GM12864 (cell line): ENCODE results near the gene SRRT.

ENCODE experiments used
- DNase-seq: peaks from one replicate; pipeline ENCODE4 v3.0.0-alpha.2; 2011; ENCODE audit warnings: low read depth
- H3K4me3 ChIP-seq: 2 replicates; pipeline ENCODE4 v1.5.1; 2011; ENCODE audit warnings: mild to moderate bottlenecking, low read depth, low read length, control low read depth
- TF ChIP-seq, protein P1 (sequence below): IDR thresholded peaks from 2 replicates; pipeline ENCODE4 v1.5.1; 2011; ENCODE audit warnings: low read depth, mild to moderate bottlenecking, moderate library complexity, low read length, control low read depth, inconsistent platforms; ENCODE audit errors: missing control alignments

The SRRT gene

DNA sequence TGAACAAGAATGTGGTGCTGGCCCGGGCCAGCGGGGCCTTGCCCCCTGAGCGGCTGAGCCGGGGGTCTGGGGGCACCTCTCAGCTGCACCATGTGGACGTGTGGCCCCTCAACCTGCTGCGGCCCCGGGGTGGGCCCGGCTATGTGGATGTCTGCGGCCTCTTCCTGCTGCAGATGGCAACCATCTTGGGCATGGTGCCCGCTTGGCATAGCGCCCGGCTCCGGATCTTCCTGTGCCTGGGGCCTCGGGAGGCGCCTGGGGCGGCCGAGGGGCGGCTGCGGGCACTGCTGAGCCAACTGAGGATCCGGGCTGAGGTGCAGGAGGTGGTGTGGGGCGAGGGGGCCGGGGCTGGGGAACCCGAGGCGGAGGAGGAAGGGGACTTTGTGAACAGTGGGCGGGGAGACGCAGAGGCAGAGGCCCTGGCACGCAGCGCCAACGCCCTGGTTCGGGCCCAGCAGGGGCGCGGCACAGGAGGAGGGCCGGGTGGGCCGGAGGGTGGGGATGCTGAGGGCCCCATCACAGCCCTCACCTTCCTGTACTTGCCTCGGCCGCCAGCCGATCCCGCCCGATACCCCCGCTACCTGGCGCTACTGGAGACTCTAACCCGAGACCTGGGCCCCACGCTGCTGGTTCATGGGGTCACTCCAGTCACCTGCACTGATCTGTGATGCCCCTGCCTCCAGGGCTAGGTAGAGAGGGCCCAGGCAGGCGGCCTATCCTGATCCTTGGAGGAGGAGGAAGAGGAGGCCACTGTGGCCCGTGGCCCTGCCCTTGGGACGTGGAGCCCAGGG lies 8.8 kb upstream of the SRRT start:
- H3K4me3 ChIP-seq: no peak overlapping the region
- TF ChIP-seq, protein P1, sequence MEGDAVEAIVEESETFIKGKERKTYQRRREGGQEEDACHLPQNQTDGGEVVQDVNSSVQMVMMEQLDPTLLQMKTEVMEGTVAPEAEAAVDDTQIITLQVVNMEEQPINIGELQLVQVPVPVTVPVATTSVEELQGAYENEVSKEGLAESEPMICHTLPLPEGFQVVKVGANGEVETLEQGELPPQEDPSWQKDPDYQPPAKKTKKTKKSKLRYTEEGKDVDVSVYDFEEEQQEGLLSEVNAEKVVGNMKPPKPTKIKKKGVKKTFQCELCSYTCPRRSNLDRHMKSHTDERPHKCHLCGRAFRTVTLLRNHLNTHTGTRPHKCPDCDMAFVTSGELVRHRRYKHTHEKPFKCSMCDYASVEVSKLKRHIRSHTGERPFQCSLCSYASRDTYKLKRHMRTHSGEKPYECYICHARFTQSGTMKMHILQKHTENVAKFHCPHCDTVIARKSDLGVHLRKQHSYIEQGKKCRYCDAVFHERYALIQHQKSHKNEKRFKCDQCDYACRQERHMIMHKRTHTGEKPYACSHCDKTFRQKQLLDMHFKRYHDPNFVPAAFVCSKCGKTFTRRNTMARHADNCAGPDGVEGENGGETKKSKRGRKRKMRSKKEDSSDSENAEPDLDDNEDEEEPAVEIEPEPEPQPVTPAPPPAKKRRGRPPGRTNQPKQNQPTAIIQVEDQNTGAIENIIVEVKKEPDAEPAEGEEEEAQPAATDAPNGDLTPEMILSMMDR: no peak
- DNase-seq: no peak

DNA sequence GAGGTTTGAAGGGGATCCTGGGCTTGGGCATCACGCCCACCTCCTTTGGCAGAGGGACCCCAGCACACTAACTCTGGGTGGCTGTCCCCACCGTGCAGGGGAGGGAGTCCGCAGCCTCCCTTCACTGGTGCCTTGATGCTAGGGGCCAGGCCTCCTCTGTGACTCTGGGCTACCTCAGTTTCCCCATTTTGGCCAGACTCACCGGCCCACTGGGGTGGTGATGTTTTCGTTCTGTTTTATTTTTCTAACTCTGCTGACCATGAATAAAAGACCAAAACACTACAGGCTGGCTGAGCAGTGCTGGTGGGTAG lies 8.2 kb upstream of the SRRT start:
- peak overlapping the region; percentile 81 for H3K4me3 ChIP-seq
- TF ChIP-seq, protein P1: no peak
- no peak for DNase-seq

DNA sequence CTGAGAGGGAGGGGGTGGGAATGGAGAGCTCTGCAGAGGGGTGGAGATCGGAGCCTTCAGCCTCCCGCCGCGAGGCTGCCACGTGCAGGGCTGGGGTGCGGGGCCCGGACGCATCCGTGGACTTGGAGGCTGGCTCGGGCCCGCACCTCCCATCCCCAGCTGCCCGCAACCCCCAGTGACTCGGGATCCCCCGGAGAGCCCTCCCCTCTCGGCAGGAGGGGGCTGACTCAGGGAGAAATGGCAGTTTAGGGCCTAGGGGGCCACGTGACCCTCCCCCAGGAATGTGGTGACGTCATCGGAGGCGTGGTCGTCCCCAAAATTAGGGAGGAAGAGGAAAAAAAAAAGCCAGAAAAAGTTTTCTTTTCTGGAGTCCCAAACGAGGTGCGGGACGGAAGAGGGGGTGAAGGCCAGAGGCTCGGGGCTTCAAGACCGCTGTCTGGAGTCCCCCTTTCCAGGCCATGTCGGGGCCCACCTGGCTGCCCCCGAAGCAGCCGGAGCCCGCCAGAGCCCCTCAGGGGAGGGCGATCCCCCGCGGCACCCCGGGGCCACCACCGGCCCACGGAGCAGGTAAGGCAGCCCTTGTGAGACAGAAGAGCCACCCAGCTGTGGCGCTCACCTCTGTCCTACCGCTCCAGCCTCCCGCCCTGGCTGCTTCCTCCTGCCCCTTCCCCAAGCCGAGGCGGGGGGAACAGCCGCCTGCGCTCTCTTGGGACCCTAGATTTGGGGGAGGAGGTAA lies 7.7 kb upstream of the SRRT start, which contains the start of gene TRIP6:
TRIP6 (plus strand) TSS at position 348 of the 736 bp plus-strand sequence; CDS start at position 459, 111 bp downstream.
- TF ChIP-seq, protein P1: no peak
- H3K4me3 ChIP-seq: peak within 1 kb of the TSS; percentile 81
- DNase-seq: no peak

DNA sequence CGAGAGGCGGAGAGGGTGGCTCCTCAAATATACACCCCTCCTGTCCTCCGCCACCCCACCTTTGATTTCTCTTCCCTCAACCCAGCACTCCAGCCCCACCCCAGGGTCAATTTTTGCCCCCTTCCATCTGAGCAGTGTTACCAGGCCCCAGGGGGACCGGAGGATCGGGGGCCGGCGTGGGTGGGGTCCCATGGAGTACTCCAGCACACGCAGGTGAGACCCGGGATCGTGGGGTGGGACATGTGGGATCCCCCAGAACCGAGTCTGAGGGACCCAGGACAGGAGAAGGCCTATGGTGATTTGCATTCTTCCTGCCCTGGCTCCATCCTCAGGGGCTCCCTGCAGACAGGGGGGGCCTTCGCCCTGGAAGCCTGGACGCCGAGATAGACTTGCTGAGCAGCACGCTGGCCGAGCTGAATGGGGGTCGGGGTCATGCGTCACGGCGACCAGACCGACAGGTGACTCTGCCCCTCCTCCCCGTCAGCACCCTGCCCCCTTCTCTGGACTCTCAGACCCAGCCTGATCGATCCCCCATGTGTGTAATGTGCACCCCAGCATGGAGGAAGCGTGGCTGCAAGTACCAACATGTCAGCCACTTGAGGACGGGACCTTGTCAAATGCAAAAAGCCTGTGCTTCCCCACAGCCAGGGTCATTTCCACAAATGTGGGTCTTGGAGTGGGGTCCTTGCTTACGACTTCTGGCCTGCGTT lies 7.0 kb upstream of the SRRT start:
- no peak for DNase-seq
- TF ChIP-seq, protein P1: no peak
- peak overlapping the region; percentile 81 for H3K4me3 ChIP-seq

DNA sequence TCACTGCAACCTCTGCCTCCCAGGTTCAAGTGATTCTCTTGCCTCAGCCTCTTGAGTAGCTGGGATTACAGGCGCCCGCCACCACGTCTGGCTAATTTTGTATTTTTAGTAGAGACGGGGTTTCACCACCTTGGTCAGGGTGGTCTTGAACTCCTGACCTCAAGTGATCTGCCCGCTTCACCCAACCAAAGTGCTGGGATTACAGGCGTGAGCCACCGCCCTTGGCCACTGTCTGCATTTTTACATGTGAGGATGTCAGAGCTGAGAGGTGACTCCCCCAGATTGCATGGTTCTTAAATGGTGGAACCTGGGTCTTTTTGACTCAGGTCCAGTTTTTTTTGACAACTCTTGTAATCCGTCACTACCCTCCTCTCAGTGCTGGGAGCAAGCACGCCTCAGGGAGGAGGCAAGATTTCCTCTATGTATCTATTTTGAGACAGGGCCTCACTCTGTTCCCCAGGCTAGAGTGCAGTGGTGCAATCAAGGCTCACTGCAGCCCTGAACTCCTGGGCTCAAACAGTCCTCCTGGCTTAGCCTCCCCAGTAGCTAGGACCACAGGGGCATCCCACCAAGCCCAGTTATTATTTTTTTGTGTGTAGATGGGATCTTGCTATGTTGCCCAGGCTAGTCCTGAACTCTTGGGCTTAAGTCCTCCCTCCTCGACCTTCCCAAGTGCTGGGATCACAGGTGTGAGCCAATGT lies 1.2 kb upstream of the SRRT start:
- peak overlapping the region; percentile 86; the same call in 1 of the 2 replicates for H3K4me3 ChIP-seq
- TF ChIP-seq, protein P1: no peak
- DNase-seq: no peak

DNA sequence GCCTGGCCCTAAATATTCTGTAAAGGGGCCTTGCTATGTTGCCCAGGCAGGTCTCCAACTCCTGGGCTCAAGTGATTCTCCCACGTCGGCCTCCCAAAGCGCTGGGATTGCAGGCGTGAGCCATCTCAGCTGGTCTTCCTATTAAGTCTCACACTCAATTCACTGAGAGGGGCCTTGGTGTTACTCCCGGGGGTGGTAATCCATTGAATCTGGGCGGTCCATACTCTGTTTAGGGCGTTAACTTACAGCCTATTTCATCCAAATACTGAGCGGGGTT lies 665 bp upstream of the SRRT start:
- peak overlapping the region; percentile 86 for H3K4me3 ChIP-seq
- no peak for DNase-seq
- TF ChIP-seq, protein P1: no peak
